Activated T-helper 2 cell treated with anti-CD3 and anti-CD28 coated beads, Interferon-gamma antibody, Interleukin-2, Interleukin-4, amounts not matched to agents 10 μg/mL and 5 μg/mL and 100 μg/mL, durations not matched to agents 14 hours and 24 hours and 36 hours (primary cell): ENCODE results near the gene KIAA0232. TPM values are rescaled to one million over a fixed set of nuclear protein-coding genes. Genes with fewer than 3 reads are reported as not detected.
"Not testable (repeated sequence)": the region's sequence is repeated elsewhere in the genome, so short reads cannot be mapped to it uniquely, and the experiment has no call there.

Source experiments
- DNase-seq: peaks from one replicate; pipeline ENCODE4 v3.0.0; 2021; ENCODE audit warnings: low spot score
- H3K27ac Mint-ChIP-seq: one replicate; pipeline ENCODE4 v1.8.0; 2021; ENCODE audit warnings: mixed read lengths
- H3K27me3 Mint-ChIP-seq: one replicate; pipeline ENCODE4 v1.8.0; 2021; ENCODE audit warnings: low read depth, mixed read lengths
- H3K36me3 Mint-ChIP-seq: one replicate; pipeline ENCODE4 v1.8.0; 2021; ENCODE audit warnings: low read depth, mixed read lengths
- H3K4me1 Mint-ChIP-seq: one replicate; pipeline ENCODE4 v1.8.0; 2021; ENCODE audit warnings: low read depth, mixed read lengths
- H3K4me3 Mint-ChIP-seq: one replicate; pipeline ENCODE4 v1.8.0; 2021; ENCODE audit warnings: low read depth, mild to moderate bottlenecking, moderate library complexity, mixed read lengths
- H3K9me3 Mint-ChIP-seq: one replicate; pipeline ENCODE4 v1.8.0; 2021; ENCODE audit warnings: mixed read lengths
- intact Hi-C: fragments of 100-400 bp; cut with micrococcal nuclease; formaldehyde crosslinking; loops from one replicate; pipeline ENCODE4 v1.15.1; 2023
- total RNA-seq: library from RNA; stranded (reverse); gene quantifications from 2 replicates; pipeline ENCODE4 v1.2.3, GENCODE V29; 2022

KIAA0232 gene
- total RNA-seq, 1 donor from 2014 or later = 13.6 TPM

DNA sequence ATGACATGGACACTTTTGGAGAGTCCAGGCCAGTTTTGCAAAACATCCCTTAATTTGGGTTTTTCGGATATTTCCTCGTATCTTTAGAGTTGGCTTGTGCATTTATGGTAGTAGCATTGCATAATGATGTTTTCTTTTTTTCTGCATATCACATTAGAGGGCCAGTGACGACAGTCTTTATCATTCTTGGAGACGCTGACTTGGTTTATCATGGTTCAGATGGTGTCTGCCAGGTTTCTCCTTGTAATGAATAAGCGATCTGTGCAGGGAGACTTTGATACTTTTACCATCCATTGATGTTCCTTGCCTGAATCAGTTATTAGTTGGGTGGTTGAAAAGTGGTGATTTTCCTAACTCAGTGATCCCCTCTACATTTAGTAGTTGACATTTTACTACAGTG, 46.6 kb downstream of the KIAA0232 start:
- Mint-ChIP-seq H3K36me3 (peaks cover 64% of the 10 kb centered on the region), H3K9me3 (no peaks in the 10 kb centered on the region), H3K27ac (no peak overlapping the region), H3K4me1 (peaks cover 19% of the 10 kb centered on the region), H3K27me3 (no peaks in the 10 kb centered on the region), H3K4me3 (no peak overlapping the region)
- intact Hi-C loops = no loop called here
- DNase-seq = no peak

DNA sequence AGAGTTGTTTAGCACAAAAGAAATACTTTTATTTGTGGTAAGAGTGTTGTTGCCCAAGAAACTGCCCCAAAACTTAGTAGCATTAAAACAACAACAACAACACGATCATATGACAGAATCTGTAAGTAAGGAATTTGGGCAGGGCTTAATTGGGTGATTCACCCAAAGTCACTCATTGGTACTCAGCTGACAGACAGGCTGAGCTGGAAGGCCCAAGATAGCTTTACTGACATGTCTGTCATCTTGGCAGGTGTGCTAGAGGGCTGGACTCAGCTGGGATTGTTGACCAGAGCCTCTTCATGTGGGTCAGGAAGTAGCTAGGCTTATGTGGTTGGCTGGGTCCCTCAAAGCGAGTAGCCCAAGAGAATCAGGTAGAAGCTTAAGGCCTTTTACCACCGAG, 52.3 kb downstream of the KIAA0232 start:
- H3K27me3 Mint-ChIP-seq = no peaks in the 10 kb centered on the region
- peaks cover 45% of the 10 kb centered on the region for H3K36me3 Mint-ChIP-seq
- intact Hi-C loops = no loop called here
- no peaks in the 10 kb centered on the region for H3K9me3 Mint-ChIP-seq
- no peaks in the 10 kb centered on the region for H3K4me1 Mint-ChIP-seq
- H3K27ac Mint-ChIP-seq = no peak overlapping the region
- DNase-seq = no peak
- H3K4me3 Mint-ChIP-seq = no peak overlapping the region

DNA sequence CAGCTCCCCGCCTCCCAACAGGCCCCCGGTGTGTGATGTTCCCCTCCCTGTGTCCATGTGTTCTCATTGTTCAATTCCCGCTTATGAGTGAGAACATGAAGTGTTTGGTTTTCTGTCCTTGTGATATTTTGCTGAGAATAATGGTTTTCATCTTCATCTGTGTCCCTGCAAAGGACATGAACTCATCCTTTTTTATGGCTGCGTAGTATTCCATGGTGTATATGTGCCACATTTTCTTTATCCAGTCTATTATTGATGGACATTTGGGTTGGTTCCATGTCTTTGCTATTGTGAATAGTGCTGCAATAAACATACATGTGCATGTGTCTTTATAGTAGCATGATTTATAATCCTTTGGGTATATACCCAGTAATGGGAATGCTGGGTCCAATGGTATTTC, 53.1 kb downstream of the KIAA0232 start:
- peaks cover 43% of the 10 kb centered on the region for H3K36me3 Mint-ChIP-seq
- H3K9me3 Mint-ChIP-seq, H3K4me3 Mint-ChIP-seq, intact Hi-C loops, H3K27ac Mint-ChIP-seq, H3K4me1 Mint-ChIP-seq, H3K27me3 Mint-ChIP-seq, DNase-seq: not testable (repeated sequence)

DNA sequence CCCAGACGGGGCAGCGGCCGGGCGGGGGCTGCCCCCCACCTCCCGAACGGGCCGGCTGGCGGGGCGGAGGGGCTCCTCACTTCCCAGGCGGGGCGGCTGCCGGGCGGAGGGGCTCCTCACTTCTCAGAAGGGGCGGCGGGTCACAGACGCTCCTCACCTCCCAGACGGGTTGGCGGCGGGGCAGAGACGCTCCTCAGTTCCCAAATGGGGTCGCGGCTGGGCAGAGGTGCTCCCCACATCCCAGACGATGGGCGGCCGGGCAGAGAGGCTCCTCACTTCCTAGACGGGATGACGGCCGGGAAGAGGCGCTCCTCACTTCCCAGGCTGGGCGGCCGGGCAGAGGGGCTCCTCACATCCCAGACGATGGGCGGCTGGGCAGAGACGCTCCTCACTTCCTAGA, 54.6 kb downstream of the KIAA0232 start:
- DNase-seq, H3K4me3 Mint-ChIP-seq, H3K27me3 Mint-ChIP-seq, H3K9me3 Mint-ChIP-seq, H3K27ac Mint-ChIP-seq, intact Hi-C loops, H3K4me1 Mint-ChIP-seq: not testable (repeated sequence)
- peaks cover 35% of the 10 kb centered on the region for H3K36me3 Mint-ChIP-seq

DNA sequence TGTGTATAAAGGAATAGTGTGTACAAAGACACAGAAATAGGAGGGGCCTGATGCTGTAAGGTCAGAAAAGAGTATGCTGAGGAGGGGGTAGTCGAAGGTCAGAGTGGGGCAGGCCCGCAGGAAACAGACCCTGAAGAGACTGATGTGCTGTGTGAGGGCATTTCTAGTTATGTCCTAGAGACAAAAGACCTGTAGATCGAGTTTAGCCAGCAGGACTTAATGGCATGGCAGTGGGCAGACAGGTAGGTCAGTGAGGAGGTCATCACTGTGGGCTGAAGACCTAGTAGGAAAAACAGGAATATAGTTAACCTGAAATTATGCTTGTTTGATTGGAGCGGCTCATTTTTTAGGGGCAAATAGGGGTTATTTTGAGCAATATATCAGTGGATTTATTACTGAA, 57.1 kb downstream of the KIAA0232 start:
- Mint-ChIP-seq H3K4me3 (no peak overlapping the region), H3K36me3 (peaks cover 28% of the 10 kb centered on the region), H3K9me3 (no peaks in the 10 kb centered on the region), H3K4me1 (no peaks in the 10 kb centered on the region), H3K27ac (no peak overlapping the region), H3K27me3 (no peaks in the 10 kb centered on the region)
- intact Hi-C loops = no loop called here
- DNase-seq = no peak

DNA sequence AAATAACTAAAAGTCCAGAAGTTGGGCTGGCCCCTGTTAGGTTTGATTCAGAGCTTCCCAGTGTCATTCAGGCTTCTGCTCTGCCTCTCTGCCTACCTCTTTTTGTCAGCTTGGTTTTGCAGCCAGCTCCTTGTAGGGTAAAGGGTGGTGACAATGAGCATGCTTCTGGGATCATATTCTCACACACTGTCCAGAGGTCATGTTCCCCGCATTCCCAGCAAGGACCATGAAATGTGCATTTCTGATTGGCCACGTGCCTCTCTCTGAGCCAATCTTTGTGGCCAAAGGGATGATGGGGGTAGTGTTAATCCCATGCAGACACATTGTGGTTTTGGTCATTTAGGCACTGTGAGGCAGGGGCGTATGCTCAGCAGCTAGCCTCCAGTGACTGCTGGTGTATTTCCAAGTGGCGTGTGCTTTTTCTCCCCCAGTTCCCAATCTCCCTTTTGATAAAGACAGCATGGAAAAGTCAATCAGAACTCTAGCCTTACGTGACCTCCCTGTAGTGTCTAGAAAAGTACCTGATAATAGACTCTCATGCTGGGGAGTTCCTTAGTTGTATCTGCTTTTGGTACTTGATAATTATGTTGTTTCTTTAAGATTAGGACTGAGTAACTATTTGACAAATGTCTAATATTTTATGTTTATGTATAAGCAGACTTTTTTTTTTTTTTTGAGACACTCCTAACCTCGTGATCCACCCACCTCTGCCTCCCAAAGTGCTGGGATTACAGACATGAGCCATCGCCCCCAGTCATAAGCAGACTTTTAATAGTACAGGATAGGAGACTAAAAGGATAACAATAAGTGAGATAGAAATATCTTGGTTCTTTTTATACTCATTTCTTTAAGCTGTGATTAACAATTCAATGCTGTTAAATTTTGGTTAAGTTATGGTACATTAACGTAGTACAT, 57.8 kb downstream of the KIAA0232 start:
- Mint-ChIP-seq H3K4me1 (no peaks in the 10 kb centered on the region), H3K27me3 (no peaks in the 10 kb centered on the region), H3K4me3 (no peak overlapping the region), H3K36me3 (peaks cover 27% of the 10 kb centered on the region), H3K27ac (no peak overlapping the region), H3K9me3 (no peaks in the 10 kb centered on the region)
- DNase-seq = no peak
- intact Hi-C loops = no loop called here

DNA sequence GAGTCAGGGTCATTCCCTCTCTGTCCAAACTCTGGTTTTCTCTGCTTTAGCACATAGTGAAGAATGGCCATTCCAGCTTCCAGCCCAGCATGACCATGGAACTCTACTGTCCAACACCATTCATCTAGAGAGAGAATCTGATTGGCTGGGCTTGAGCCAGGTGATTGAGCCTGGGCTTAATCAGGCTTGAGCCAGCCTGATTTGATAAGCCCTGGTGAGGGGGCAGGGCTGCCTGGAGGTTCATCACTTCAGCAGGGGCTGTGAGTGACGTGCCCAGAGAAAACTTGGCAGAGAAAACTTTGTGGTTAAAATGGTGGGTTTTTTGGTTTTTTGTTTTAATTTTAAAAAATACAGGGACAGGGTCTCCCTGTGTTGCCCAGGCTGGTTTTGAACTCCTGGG, 62.5 kb downstream of the KIAA0232 start:
- peaks cover 35% of the 10 kb centered on the region for H3K36me3 Mint-ChIP-seq
- H3K27me3 Mint-ChIP-seq = no peaks in the 10 kb centered on the region
- no peak overlapping the region for H3K27ac Mint-ChIP-seq
- H3K4me1 Mint-ChIP-seq = peaks cover 4% of the 10 kb centered on the region
- intact Hi-C loops = no loop called here
- H3K9me3 Mint-ChIP-seq = no peaks in the 10 kb centered on the region
- H3K4me3 Mint-ChIP-seq = no peak overlapping the region
- no peak for DNase-seq

DNA sequence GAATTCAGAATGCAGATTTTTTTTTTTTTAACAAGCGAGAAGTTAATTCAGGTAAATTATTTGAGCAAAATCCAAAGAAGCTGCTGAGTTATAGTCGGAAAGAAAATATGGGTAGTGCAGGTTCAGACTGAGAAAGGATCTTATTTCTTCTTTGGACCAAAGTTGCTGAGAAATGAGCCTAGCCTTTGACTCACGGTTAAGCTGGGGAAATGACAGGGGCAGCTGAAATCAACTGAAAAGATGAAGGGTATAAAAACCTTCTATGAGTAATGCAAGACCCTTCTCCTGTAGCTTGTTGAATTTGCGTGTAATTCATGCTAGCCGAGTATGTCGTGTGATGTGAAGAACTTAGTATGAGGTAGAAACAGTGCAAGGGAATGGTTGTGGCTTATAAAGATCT, 63.0 kb downstream of the KIAA0232 start:
- Mint-ChIP-seq H3K36me3 (peaks cover 41% of the 10 kb centered on the region), H3K27ac (no peak overlapping the region), H3K27me3 (no peaks in the 10 kb centered on the region), H3K4me3 (no peak overlapping the region), H3K9me3 (no peaks in the 10 kb centered on the region), H3K4me1 (peaks cover 4% of the 10 kb centered on the region)
- DNase-seq = no peak
- intact Hi-C loops = no loop called here

DNA sequence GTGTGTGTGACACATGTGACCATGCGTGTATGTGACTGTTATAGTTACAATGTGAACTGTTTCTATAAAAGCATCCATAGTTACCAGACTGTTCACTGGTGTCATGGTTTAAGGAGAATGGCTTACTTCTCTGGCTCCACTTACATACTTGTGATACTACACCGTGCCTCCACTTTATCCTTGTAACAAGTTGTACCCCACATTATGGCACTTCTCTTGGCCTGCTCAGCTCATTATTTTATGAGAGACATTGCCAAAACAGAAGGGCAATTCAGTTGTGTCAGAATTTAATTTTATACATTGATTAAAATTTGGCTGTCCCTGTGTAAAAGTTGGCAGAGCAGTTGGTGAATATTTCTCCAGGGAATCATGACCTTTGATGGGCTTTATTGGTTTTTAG, 64.7 kb downstream of the KIAA0232 start:
- H3K9me3 Mint-ChIP-seq = peaks cover 9% of the 10 kb centered on the region
- no peaks in the 10 kb centered on the region for H3K27me3 Mint-ChIP-seq
- peaks cover 4% of the 10 kb centered on the region for H3K4me1 Mint-ChIP-seq
- no peak for DNase-seq
- intact Hi-C loops = no loop called here
- H3K36me3 Mint-ChIP-seq = peaks cover 52% of the 10 kb centered on the region
- no peak overlapping the region for H3K4me3 Mint-ChIP-seq
- H3K27ac Mint-ChIP-seq = no peak overlapping the region

DNA sequence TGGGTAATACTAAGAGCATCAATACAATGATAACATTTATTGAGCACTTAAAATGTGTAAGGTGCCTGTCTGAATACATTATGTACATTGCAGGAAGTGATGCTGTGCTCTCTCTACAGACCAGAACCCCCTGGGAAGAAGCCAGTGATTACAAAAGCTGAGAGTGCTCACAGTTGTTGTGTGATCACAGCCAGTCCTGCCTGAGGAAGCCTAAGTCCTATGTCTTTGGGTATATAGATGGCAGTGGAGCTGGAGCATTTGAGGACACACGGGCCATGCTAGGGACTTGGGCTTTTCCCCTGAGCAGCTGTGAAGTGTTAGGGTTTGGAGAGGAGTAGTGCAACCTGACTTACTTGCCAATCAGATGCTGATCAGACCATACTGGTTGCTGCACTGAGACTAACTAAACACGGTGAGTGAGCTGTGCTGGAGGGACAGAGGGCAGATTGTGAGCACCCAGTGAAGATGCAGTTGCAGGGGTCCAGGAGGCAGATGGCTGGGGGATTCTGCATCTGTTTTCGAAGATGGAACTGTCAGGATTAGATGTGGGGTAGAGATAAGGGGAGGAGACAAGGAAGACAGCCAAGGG, 66.3 kb downstream of the KIAA0232 start:
- no peak overlapping the region for H3K4me3 Mint-ChIP-seq
- DNase-seq = no peak
- peaks cover 65% of the 10 kb centered on the region for H3K36me3 Mint-ChIP-seq
- intact Hi-C loops = no loop called here
- H3K9me3 Mint-ChIP-seq = peaks cover 19% of the 10 kb centered on the region
- no peaks in the 10 kb centered on the region for H3K27me3 Mint-ChIP-seq
- H3K27ac Mint-ChIP-seq = no peak overlapping the region
- H3K4me1 Mint-ChIP-seq = peaks cover 5% of the 10 kb centered on the region

DNA sequence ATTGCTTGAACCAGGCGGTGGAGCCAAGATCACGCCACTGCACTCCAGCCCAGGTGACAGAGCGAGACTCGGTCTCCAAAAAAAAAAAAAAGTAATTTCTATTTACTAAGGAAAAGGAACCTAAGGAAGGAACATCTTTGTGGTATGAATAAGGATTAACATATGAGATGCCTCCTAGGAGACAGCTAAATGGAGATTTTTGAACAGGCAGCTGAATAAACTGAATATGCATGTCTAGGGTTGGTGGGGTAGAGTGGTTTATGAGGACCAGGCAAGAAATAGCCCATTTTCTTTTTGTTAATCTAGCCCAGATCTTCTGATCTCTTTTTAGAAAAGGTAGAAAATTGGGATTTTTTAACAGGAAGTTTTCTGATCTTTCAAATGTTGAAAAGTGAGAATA, 67.2 kb downstream of the KIAA0232 start:
- H3K36me3 Mint-ChIP-seq = peaks cover 65% of the 10 kb centered on the region
- peaks cover 5% of the 10 kb centered on the region for H3K4me1 Mint-ChIP-seq
- intact Hi-C loops = no loop called here
- no peak for DNase-seq
- no peak overlapping the region for H3K27ac Mint-ChIP-seq
- no peaks in the 10 kb centered on the region for H3K27me3 Mint-ChIP-seq
- H3K9me3 Mint-ChIP-seq = peaks cover 19% of the 10 kb centered on the region
- no peak overlapping the region for H3K4me3 Mint-ChIP-seq

DNA sequence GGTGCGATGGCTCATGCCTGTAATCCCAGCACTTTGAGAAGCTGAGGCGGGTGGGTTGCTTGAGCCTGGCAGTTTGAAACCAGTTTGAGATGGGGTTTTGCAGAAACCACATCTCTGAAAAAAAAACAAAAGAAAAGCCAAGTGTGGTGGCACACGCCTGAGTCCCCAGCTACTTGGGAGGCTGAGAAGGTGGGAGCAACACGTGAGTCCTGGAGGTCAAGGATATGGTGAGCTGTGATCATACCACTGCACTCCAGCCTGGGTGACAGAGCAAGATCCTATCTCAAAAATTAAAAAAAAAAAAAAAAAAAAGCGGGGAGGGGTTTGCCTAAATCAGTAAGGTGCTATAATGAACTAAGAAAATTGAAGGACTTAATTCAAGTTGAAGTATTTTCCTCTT, 68.9 kb downstream of the KIAA0232 start:
- no peaks in the 10 kb centered on the region for H3K27me3 Mint-ChIP-seq
- H3K4me3 Mint-ChIP-seq = no peak overlapping the region
- H3K4me1 Mint-ChIP-seq = peaks cover 15% of the 10 kb centered on the region
- H3K27ac Mint-ChIP-seq = no peak overlapping the region
- peaks cover 62% of the 10 kb centered on the region for H3K36me3 Mint-ChIP-seq
- DNase-seq = no peak
- intact Hi-C loops = no loop called here
- H3K9me3 Mint-ChIP-seq = peaks cover 19% of the 10 kb centered on the region

DNA sequence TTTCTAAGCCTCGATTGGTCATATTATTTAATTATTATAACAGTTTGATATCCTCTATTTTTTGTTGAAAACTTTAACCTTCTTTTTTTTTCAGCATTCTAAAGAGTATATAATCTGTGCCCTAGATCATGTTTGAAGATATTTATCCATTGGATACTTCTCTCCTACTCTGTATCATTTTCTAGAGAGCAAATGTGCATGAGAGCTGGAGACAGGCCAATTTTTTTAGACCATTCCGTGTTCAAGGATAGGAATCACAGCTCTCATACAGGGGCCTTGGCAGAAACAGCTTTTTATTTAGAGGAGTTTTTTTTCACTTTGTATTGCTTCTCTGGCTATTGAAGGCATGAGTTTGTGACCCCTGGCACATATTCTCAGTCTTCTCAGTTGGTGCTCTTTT, 69.4 kb downstream of the KIAA0232 start:
- peaks cover 19% of the 10 kb centered on the region for H3K9me3 Mint-ChIP-seq
- intact Hi-C loops = no loop called here

More for the DNA sequence above, 69.4 kb downstream of the KIAA0232 start:
- no peaks in the 10 kb centered on the region for H3K27me3 Mint-ChIP-seq
- H3K36me3 Mint-ChIP-seq = peaks cover 62% of the 10 kb centered on the region
- no peak overlapping the region for H3K4me3 Mint-ChIP-seq
- DNase-seq = no peak
- H3K4me1 Mint-ChIP-seq = peaks cover 14% of the 10 kb centered on the region
- H3K27ac Mint-ChIP-seq = no peak overlapping the region
